Measurements from ENCODE around the gene HSD3B1. TPM values are rescaled to one million over a fixed set of nuclear protein-coding genes. Genes with fewer than 3 reads are reported as not detected.

The HSD3B1 gene
- total RNA-seq, 1 experiment from 2014 or later, result not detected

DNA sequence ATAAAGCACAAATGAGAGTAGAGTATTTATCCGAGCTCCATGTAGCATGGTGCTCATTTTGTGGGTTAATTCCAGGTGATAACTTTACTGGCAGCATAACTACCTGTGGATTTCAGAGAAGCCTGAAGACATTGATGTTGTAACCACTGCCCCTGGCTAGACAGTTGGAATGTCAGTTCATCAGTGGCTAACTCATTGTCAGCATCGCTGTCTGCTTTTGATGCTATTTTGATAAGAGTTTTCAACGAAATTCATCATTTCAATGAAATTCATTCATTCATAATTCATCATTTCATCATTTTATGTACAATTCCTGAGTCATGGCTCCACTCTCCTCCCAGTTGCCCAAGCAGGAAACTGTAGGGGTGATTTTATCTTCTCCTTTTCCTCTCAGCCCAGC is 34.4 kb downstream of the HSD3B1 start:
- no peak overlapping the region for H3K27ac Mint-ChIP-seq (ENCODE audit: unreplicated experiment)
- intact Hi-C loops (cut with micrococcal nuclease; ENCODE audit: unreplicated experiment), result no loop called here
- H3K4me1 Mint-ChIP-seq (ENCODE audit: low read depth, unreplicated experiment), result peaks cover 8% of the 10 kb centered on the region
- no peaks in the 10 kb centered on the region for H3K9me3 Mint-ChIP-seq (ENCODE audit: low read depth, unreplicated experiment)
- TF ChIP-seq CTCF (IDR thresholded peaks at IDR 0.05; ENCODE audit: unreplicated experiment), result no peak
- peaks cover 61% of the 10 kb centered on the region for H3K27me3 Mint-ChIP-seq (ENCODE audit: unreplicated experiment)
- DNase-seq, result no peak
- H3K36me3 Mint-ChIP-seq (ENCODE audit: insufficient read depth, unreplicated experiment), result no peaks in the 10 kb centered on the region
- CTCF ChIA-PET, result interaction anchor here (0.7 kb wide), 1 partner anchor 230 kb away, joined by 4 read pairs; no protein-coding TSS in a partner anchor
- no peak overlapping the region for H3K4me3 Mint-ChIP-seq (ENCODE audit: low read depth, unreplicated experiment)
- no TSS peak for BruUV-seq (replicated peaks)

- no peak for DNase-seq
- Mint-ChIP-seq H3K4me3 (ENCODE audit: low read depth, unreplicated experiment) (no peak overlapping the region), H3K4me1 (ENCODE audit: low read depth, unreplicated experiment) (peaks cover 8% of the 10 kb centered on the region), H3K27ac (ENCODE audit: unreplicated experiment) (no peak overlapping the region), H3K27me3 (ENCODE audit: unreplicated experiment) (peaks cover 61% of the 10 kb centered on the region), H3K9me3 (ENCODE audit: low read depth, unreplicated experiment) (no peaks in the 10 kb centered on the region), H3K36me3 (ENCODE audit: insufficient read depth, unreplicated experiment) (no peaks in the 10 kb centered on the region)
- no TSS peak for BruUV-seq (replicated peaks)
- intact Hi-C loops (cut with micrococcal nuclease; ENCODE audit: unreplicated experiment), result no loop called here
- CTCF ChIA-PET, result no interaction called here
- no peak for TF ChIP-seq CTCF (IDR thresholded peaks at IDR 0.05; ENCODE audit: unreplicated experiment)
Observed at GRCh38 chr1:119542492-119542946, 35.5 kb downstream of the HSD3B1 start.

GRCh38 chr1:119544165-119544762 is 37.3 kb downstream of the HSD3B1 start:
- H3K4me3 Mint-ChIP-seq (ENCODE audit: low read depth, unreplicated experiment), result no peak overlapping the region
- peaks cover 52% of the 10 kb centered on the region for H3K27me3 Mint-ChIP-seq (ENCODE audit: unreplicated experiment)
- peaks cover 8% of the 10 kb centered on the region for H3K4me1 Mint-ChIP-seq (ENCODE audit: low read depth, unreplicated experiment)
- BruUV-seq (replicated peaks), result no TSS peak
- no peak overlapping the region for H3K27ac Mint-ChIP-seq (ENCODE audit: unreplicated experiment)
- no peak for TF ChIP-seq CTCF (IDR thresholded peaks at IDR 0.05; ENCODE audit: unreplicated experiment)
- intact Hi-C loops (cut with micrococcal nuclease; ENCODE audit: unreplicated experiment), result no loop called here
- no peaks in the 10 kb centered on the region for H3K36me3 Mint-ChIP-seq (ENCODE audit: insufficient read depth, unreplicated experiment)
- peak; percentile 26 for DNase-seq
- no peaks in the 10 kb centered on the region for H3K9me3 Mint-ChIP-seq (ENCODE audit: low read depth, unreplicated experiment)
- CTCF ChIA-PET, result no interaction called here

- H3K4me3 Mint-ChIP-seq (ENCODE audit: low read depth, unreplicated experiment), result no peak overlapping the region
- no peaks in the 10 kb centered on the region for H3K9me3 Mint-ChIP-seq (ENCODE audit: low read depth, unreplicated experiment)
- CTCF ChIA-PET, result no interaction called here
- peaks cover 33% of the 10 kb centered on the region for H3K27me3 Mint-ChIP-seq (ENCODE audit: unreplicated experiment)
- DNase-seq, result no peak
- no TSS peak for BruUV-seq (replicated peaks)
- peaks cover 8% of the 10 kb centered on the region for H3K4me1 Mint-ChIP-seq (ENCODE audit: low read depth, unreplicated experiment)
- intact Hi-C loops (cut with micrococcal nuclease; ENCODE audit: unreplicated experiment), result loop anchor here (5.0 kb wide), 1 partner anchor 56 kb away; no protein-coding TSS in a partner anchor
- no peak overlapping the region for H3K27ac Mint-ChIP-seq (ENCODE audit: unreplicated experiment)
- H3K36me3 Mint-ChIP-seq (ENCODE audit: insufficient read depth, unreplicated experiment), result no peaks in the 10 kb centered on the region
- no peak for TF ChIP-seq CTCF (IDR thresholded peaks at IDR 0.05; ENCODE audit: unreplicated experiment)
Observed at GRCh38 chr1:119546641-119547040, 39.6 kb downstream of the HSD3B1 start.

Measured in Calu3 (cell line).